ENCODE results near the gene MAP3K5. TPM values are rescaled to one million over a fixed set of nuclear protein-coding genes. Genes with fewer than 3 reads are reported as not detected.
"Not testable (repeated sequence)": the region's sequence is repeated elsewhere in the genome, so short reads cannot be mapped to it uniquely, and the experiment has no call there.

The MAP3K5 gene
- total RNA-seq, 5 donors from 2014 or later (not counting 1 experiment from before 2014, with no cell fraction given) = 17.8 to 29.2 (median 20.6) TPM

GRCh38 chr6:136823128-136823660 is 30.9 kb upstream of the MAP3K5 start:
- H3K4me3 Mint-ChIP-seq = peak overlapping the region; percentile 86 to 90 (median 87)
- ChIA-PET CTCF (interaction anchor here (0.6 to 3.3 kb wide), 6 partner anchors 20 to 179 kb away, joined by 3 to 23 read pairs (median 5); partner anchors contain the start of gene MAP3K5 (in 2 of the 2)), POLR2A (interaction anchor here in 1 of 2 donors (0.5 kb wide), 1 partner anchor 12 kb away, joined by 6 read pairs; no protein-coding TSS in a partner anchor)
- peak overlapping the region; percentile 89 to 90 for H3K4me3 ChIP-seq (ENCODE audit: control insufficient read depth in 1 of 2, extremely low read depth in 1 of 2, low read length in 1 of 2)
- no peaks in the 10 kb centered on the region for H3K27me3 ChIP-seq (replicated peaks in 1 of 2; ENCODE audit: control insufficient read depth in 2 of 2, extremely low read depth in 1 of 2, insufficient read depth in 2 of 2, low read length in 1 of 2)
- peak overlapping the region; percentile 75 for H3K27ac ChIP-seq (ENCODE audit: low read length)
- H3K9me3 Mint-ChIP-seq = no peaks in the 10 kb centered on the region
- no peak for ATAC-seq (replicated peaks in 1 of 4)
- no peaks in the 10 kb centered on the region for H3K9me3 ChIP-seq
- peak overlapping the region; percentile 84 to 86 for H3K27ac Mint-ChIP-seq
- peak in 12 of 35 experiments; percentile 1 to 26 (median 6) for DNase-seq
- 65% methylated on average over 29 of the region's 31 CpGs for WGBS (ENCODE audit: insufficient coverage)
- H3K36me3 Mint-ChIP-seq = peaks cover 24% of the 10 kb centered on the region
- H3K4me1 ChIP-seq (ENCODE audit: control insufficient read depth in 1 of 2, extremely low read depth in 1 of 2, insufficient read depth in 2 of 2, low read length in 2 of 2) = peaks cover 0 to 12% of the 10 kb centered on the region in 2 experiments
- H3K27me3 Mint-ChIP-seq = no peaks in the 10 kb centered on the region
- peaks cover 0 to 8% of the 10 kb centered on the region in 2 donors for H3K36me3 ChIP-seq (ENCODE audit: control insufficient read depth in 2 of 2, extremely low read depth in 1 of 2, insufficient read depth in 1 of 2, low read length in 1 of 2)
- H3K4me1 Mint-ChIP-seq = peaks cover 30 to 42% (median 41%) of the 10 kb centered on the region in 3 donors

GRCh38 chr6:136822376-136823127 is 30.3 kb upstream of the MAP3K5 start, which contains the start of gene PEX7:
Gene PEX7, plus strand, starts transcription at chr6:136822592. Its CDS starts 74 bp downstream, at chr6:136822666.
- Mint-ChIP-seq H3K36me3 (peaks cover 21% of the 10 kb centered on the region), H3K9me3 (no peaks in the 10 kb centered on the region), H3K27ac (peak within 1 kb of the TSS; percentile 93 to 95), H3K4me1 (peaks cover 30 to 42% (median 40%) of the 10 kb centered on the region in 3 donors), H3K4me3 (peak within 1 kb of the TSS; percentile 86 to 92 (median 87)), H3K27me3 (no peaks in the 10 kb centered on the region)
- Histone ChIP-seq H3K36me3 (ENCODE audit: control insufficient read depth in 2 of 2, extremely low read depth in 1 of 2, insufficient read depth in 1 of 2, low read length in 1 of 2) (peaks cover 0 to 7% of the 10 kb centered on the region in 2 donors), H3K4me1 (ENCODE audit: control insufficient read depth in 1 of 2, extremely low read depth in 1 of 2, insufficient read depth in 2 of 2, low read length in 2 of 2) (peaks cover 0 to 12% of the 10 kb centered on the region in 2 experiments), H3K27me3 (replicated peaks in 1 of 2; ENCODE audit: control insufficient read depth in 2 of 2, extremely low read depth in 1 of 2, insufficient read depth in 2 of 2, low read length in 1 of 2) (no peaks in the 10 kb centered on the region), H3K9me3 (no peaks in the 10 kb centered on the region), H3K4me3 (ENCODE audit: control insufficient read depth in 1 of 2, extremely low read depth in 1 of 2, low read length in 1 of 2) (peak within 1 kb of the TSS; percentile 89 to 90), H3K27ac (ENCODE audit: low read length) (peak within 1 kb of the TSS; percentile 75)
- WGBS (ENCODE audit: insufficient coverage) = under 1% methylated on average over 78 of the region's 78 CpGs
- ATAC-seq (replicated peaks in 1 of 4) (peak; percentile 94 to 96 (median 94)), DNase-seq (peak; percentile 76 to 93 (median 85))
- POLR2A ChIA-PET = interaction anchor here in 1 of 2 donors (0.6 kb wide), 1 partner anchor 1340 kb away, joined by 4 read pairs; no protein-coding TSS in a partner anchor
- CTCF ChIA-PET = interaction anchor here (0.6 to 3.3 kb wide), 8 partner anchors 21 to 395 kb away, joined by 4 to 23 read pairs (median 5); partner anchors contain the start of gene MAP3K5 (in 2 of the 2)

GRCh38 chr6:136822046-136822375 is 29.7 kb upstream of the MAP3K5 start:
- Mint-ChIP-seq H3K36me3 (peaks cover 20% of the 10 kb centered on the region), H3K4me1 (peaks cover 30 to 41% (median 40%) of the 10 kb centered on the region in 3 donors), H3K27ac (peak overlapping the region; percentile 93 to 95), H3K27me3 (peaks cover 1 to 5% of the 10 kb centered on the region in 2 donors), H3K4me3 (peak overlapping the region; percentile 85 to 92 (median 87)), H3K9me3 (no peaks in the 10 kb centered on the region)
- Histone ChIP-seq H3K27ac (ENCODE audit: low read length) (peak overlapping the region; percentile 64), H3K4me1 (ENCODE audit: control insufficient read depth in 1 of 2, extremely low read depth in 1 of 2, insufficient read depth in 2 of 2, low read length in 2 of 2) (peaks cover 0 to 12% of the 10 kb centered on the region in 2 experiments), H3K36me3 (ENCODE audit: control insufficient read depth in 2 of 2, extremely low read depth in 1 of 2, insufficient read depth in 1 of 2, low read length in 1 of 2) (peaks cover 0 to 7% of the 10 kb centered on the region in 2 donors), H3K4me3 (ENCODE audit: control insufficient read depth in 1 of 2, extremely low read depth in 1 of 2, low read length in 1 of 2) (peak overlapping the region; percentile 89 to 90), H3K9me3 (no peaks in the 10 kb centered on the region), H3K27me3 (replicated peaks in 1 of 2; ENCODE audit: control insufficient read depth in 2 of 2, extremely low read depth in 1 of 2, insufficient read depth in 2 of 2, low read length in 1 of 2) (no peaks in the 10 kb centered on the region)
- DNase-seq (peak in 3 of 35 experiments; percentile 6 to 10 (median 8)), ATAC-seq (replicated peaks in 1 of 4) (no peak)
- CTCF ChIA-PET = interaction anchor here (0.6 to 3.3 kb wide), 8 partner anchors 28 to 396 kb away, joined by 3 to 23 read pairs (median 5); partner anchors contain the start of gene MAP3K5 (in 2 of the 2)
- WGBS (ENCODE audit: insufficient coverage) = 0% methylated on average over 11 of the region's 11 CpGs
- POLR2A ChIA-PET = interaction anchor here in 1 of 2 donors (0.6 kb wide), 1 partner anchor 1340 kb away, joined by 4 read pairs; no protein-coding TSS in a partner anchor

GRCh38 chr6:136820561-136820960 is 28.3 kb upstream of the MAP3K5 start:
- Mint-ChIP-seq H3K9me3 (no peaks in the 10 kb centered on the region), H3K27ac (no peak overlapping the region), H3K27me3 (peaks cover 2 to 5% of the 10 kb centered on the region in 2 donors), H3K36me3 (peaks cover 8% of the 10 kb centered on the region), H3K4me3 (no peak overlapping the region), H3K4me1 (peaks cover 30 to 31% (median 30%) of the 10 kb centered on the region in 3 donors)
- ChIA-PET CTCF (interaction anchor here (0.5 to 0.9 kb wide), 2 partner anchors 176 to 217 kb away, joined by 5 to 6 read pairs; no protein-coding TSS in a partner anchor), POLR2A (no interaction called here)
- no peak for ATAC-seq (replicated peaks in 1 of 4)
- no peaks in the 10 kb centered on the region for H3K9me3 ChIP-seq
- H3K36me3 ChIP-seq (ENCODE audit: control insufficient read depth in 2 of 2, extremely low read depth in 1 of 2, insufficient read depth in 1 of 2, low read length in 1 of 2) = no peaks in the 10 kb centered on the region
- no peaks in the 10 kb centered on the region for H3K27me3 ChIP-seq (replicated peaks in 1 of 2; ENCODE audit: control insufficient read depth in 2 of 2, extremely low read depth in 1 of 2, insufficient read depth in 2 of 2, low read length in 1 of 2)
- H3K4me1 ChIP-seq (ENCODE audit: control insufficient read depth in 1 of 2, extremely low read depth in 1 of 2, insufficient read depth in 2 of 2, low read length in 2 of 2) = peaks cover 0 to 12% of the 10 kb centered on the region in 2 experiments
- H3K27ac ChIP-seq (ENCODE audit: low read length) = no peak overlapping the region
- 93% methylated on average over 2 of the region's 2 CpGs for WGBS (ENCODE audit: insufficient coverage)
- DNase-seq = no peak
- H3K4me3 ChIP-seq (ENCODE audit: control insufficient read depth in 1 of 2, extremely low read depth in 1 of 2, low read length in 1 of 2) = no peak overlapping the region

- H3K4me1 ChIP-seq (ENCODE audit: control insufficient read depth in 1 of 2, extremely low read depth in 1 of 2, insufficient read depth in 2 of 2, low read length in 2 of 2) = no peaks in the 10 kb centered on the region
- no peak overlapping the region for H3K27ac ChIP-seq (ENCODE audit: low read length)
- no peaks in the 10 kb centered on the region for H3K36me3 ChIP-seq (ENCODE audit: control insufficient read depth in 2 of 2, extremely low read depth in 1 of 2, insufficient read depth in 1 of 2, low read length in 1 of 2)
- no peak overlapping the region for H3K4me3 ChIP-seq (ENCODE audit: control insufficient read depth in 1 of 2, extremely low read depth in 1 of 2, low read length in 1 of 2)
- no peaks in the 10 kb centered on the region for H3K27me3 ChIP-seq (replicated peaks in 1 of 2; ENCODE audit: control insufficient read depth in 2 of 2, extremely low read depth in 1 of 2, insufficient read depth in 2 of 2, low read length in 1 of 2)
- ChIA-PET CTCF (no interaction called here), POLR2A (no interaction called here)
- H3K9me3 ChIP-seq = no peaks in the 10 kb centered on the region
- Mint-ChIP-seq H3K4me1 (peaks cover 5 to 6% (median 6%) of the 10 kb centered on the region in 3 donors), H3K9me3 (no peaks in the 10 kb centered on the region), H3K4me3 (no peak overlapping the region), H3K36me3 (no peaks in the 10 kb centered on the region), H3K27me3 (peaks cover 3 to 5% of the 10 kb centered on the region in 2 donors), H3K27ac (no peak overlapping the region)
- no peak for ATAC-seq (replicated peaks in 1 of 4)
- DNase-seq = no peak
- WGBS (ENCODE audit: insufficient coverage) = no CpG with 5 or more reads among the region's 2 CpGs
These were observed 24.4 kb upstream of the MAP3K5 start for GRCh38 chr6:136816656-136817055.

- H3K4me3 Mint-ChIP-seq; H3K4me3 ChIP-seq (ENCODE audit: control insufficient read depth in 1 of 2, extremely low read depth in 1 of 2, low read length in 1 of 2); H3K4me1 Mint-ChIP-seq; H3K9me3 Mint-ChIP-seq; H3K27ac ChIP-seq (ENCODE audit: low read length); H3K27me3 ChIP-seq (replicated peaks in 1 of 2; ENCODE audit: control insufficient read depth in 2 of 2, extremely low read depth in 1 of 2, insufficient read depth in 2 of 2, low read length in 1 of 2); CTCF ChIA-PET; POLR2A ChIA-PET; H3K9me3 ChIP-seq; H3K27me3 Mint-ChIP-seq; H3K36me3 Mint-ChIP-seq; H3K36me3 ChIP-seq (ENCODE audit: control insufficient read depth in 2 of 2, extremely low read depth in 1 of 2, insufficient read depth in 1 of 2, low read length in 1 of 2); ATAC-seq (replicated peaks in 1 of 4); H3K4me1 ChIP-seq (ENCODE audit: control insufficient read depth in 1 of 2, extremely low read depth in 1 of 2, insufficient read depth in 2 of 2, low read length in 2 of 2); DNase-seq; H3K27ac Mint-ChIP-seq: not testable (repeated sequence)
- WGBS (ENCODE audit: insufficient coverage) = no CpG with 5 or more reads among the region's 1 CpG
These were observed 23.3 kb upstream of the MAP3K5 start for GRCh38 chr6:136815608-136816007.
